BJ (cell line): Measurements from ENCODE around the gene JAM3. TPM values are rescaled to one million over a fixed set of nuclear protein-coding genes. Genes with fewer than 3 reads are reported as not detected.
A peak's percentile ranks its signal among the peaks of the same experiment; 100 is the strongest.

Experiments
- CTCF ChIA-PET: fragments of 350-600 bp; formaldehyde crosslinking; extraction: SDS; loops from one replicate; lab custom pipeline; 2021; ENCODE audit warnings: antibody characterized with exemption, inconsistent platforms; lab: Yijun Ruan, JAX
- POLR2A ChIA-PET: fragments of 300-600 bp; sonication (Branson Sonifier 250); formaldehyde crosslinking; extraction: SDS; loops from one replicate; lab custom pipeline; 2021; ENCODE audit warnings: antibody characterized with exemption; lab: Charles Lee
- DNase-seq: peaks from one replicate; pipeline ENCODE4 v3.0.0-alpha.2; 2011; ENCODE audit warnings: low read depth
- H3K27me3 ChIP-seq: 2 replicates; pipeline ENCODE4 v1.6.0; 2011; ENCODE audit warnings: low read length; ENCODE audit not compliant: control insufficient read depth, insufficient read depth
- H3K36me3 ChIP-seq: 2 replicates; pipeline ENCODE4 v1.5.1; 2011; ENCODE audit warnings: low read length; ENCODE audit not compliant: control insufficient read depth, insufficient read depth
- H3K4me3 ChIP-seq: 2 replicates; pipeline ENCODE4 v1.5.1; 2011; ENCODE audit warnings: low read depth, mild to moderate bottlenecking, control low read depth, low read length
- CTCF ChIP-seq: IDR thresholded peaks from 2 replicates; pipeline ENCODE4 v1.5.1; 2011; ENCODE audit warnings: low read depth, mild to moderate bottlenecking, control low read depth, inconsistent platforms, low read length, moderate library complexity; ENCODE audit not compliant: insufficient read depth
- polyA plus RNA-seq: library from polyadenylated mRNA; depleted of rRNA; stranded (reverse); fragments of >200 nt; gene quantifications from 2 replicates; pipeline ENCODE4 v1.2.3, GENCODE V29; 2011

JAM3 gene
- polyA plus RNA-seq, 1 experiment = 42.3 TPM

- H3K27me3 ChIP-seq = no peaks in the 10 kb centered on the region
- H3K36me3 ChIP-seq = no peaks in the 10 kb centered on the region
- H3K4me3 ChIP-seq = no peak overlapping the region
- ChIA-PET CTCF (interaction anchor here (1.1 to 2.2 kb wide), 3 partner anchors 13 to 93 kb away, joined by 3 to 9 read pairs (median 4); no protein-coding TSS in a partner anchor), POLR2A (interaction anchor here (0.6 kb wide), 1 partner anchor 43 kb away, joined by 3 read pairs; no protein-coding TSS in a partner anchor)
- DNase-seq = peak; percentile 79
- TF ChIP-seq CTCF = no peak
These were observed 57.4 kb downstream of the JAM3 start for GRCh38 chr11:134126217-134126822.

- Histone ChIP-seq H3K36me3 (no peaks in the 10 kb centered on the region), H3K27me3 (no peaks in the 10 kb centered on the region), H3K4me3 (no peak overlapping the region)
- ChIA-PET CTCF (no interaction called here), POLR2A (no interaction called here)
- no peak for TF ChIP-seq CTCF
- no peak for DNase-seq
These were observed 62.9 kb downstream of the JAM3 start for GRCh38 chr11:134131628-134132244.

GRCh38 chr11:134132808-134133207, 63.9 kb downstream of the JAM3 start:
- no peak for DNase-seq
- ChIA-PET CTCF (no interaction called here), POLR2A (no interaction called here)

GRCh38 chr11:134134167-134134566, 65.3 kb downstream of the JAM3 start:
- POLR2A ChIA-PET = interaction anchor here (0.6 kb wide), 1 partner anchor 66 kb away, joined by 3 read pairs; no protein-coding TSS in a partner anchor
- no peaks in the 10 kb centered on the region for H3K27me3 ChIP-seq
- no peak for DNase-seq
- TF ChIP-seq CTCF = no peak
- no peaks in the 10 kb centered on the region for H3K36me3 ChIP-seq
- H3K4me3 ChIP-seq = no peak overlapping the region
- CTCF ChIA-PET = interaction anchor here (0.6 to 3.9 kb wide), 4 partner anchors 9 to 207 kb away, joined by 3 to 28 read pairs (median 4); no protein-coding TSS in a partner anchor

More at GRCh38 chr11:134132808-134133207, 63.9 kb downstream of the JAM3 start:
- Histone ChIP-seq H3K36me3 (no peaks in the 10 kb centered on the region), H3K27me3 (no peaks in the 10 kb centered on the region), H3K4me3 (no peak overlapping the region)
- no peak for TF ChIP-seq CTCF

- ChIA-PET CTCF (interaction anchor here (1.0 to 4.7 kb wide), 11 partner anchors 8 to 210 kb away, joined by 3 to 80 read pairs (median 5); no protein-coding TSS in a partner anchor), POLR2A (no interaction called here)
- Histone ChIP-seq H3K27me3 (no peaks in the 10 kb centered on the region), H3K36me3 (0 out of 2 replicates have a peak, but pooled peaks cover 2% of the 10 kb centered on the region), H3K4me3 (no peak overlapping the region)
- TF ChIP-seq CTCF = no peak
- DNase-seq = no peak
These were observed 69.5 kb downstream of the JAM3 start for GRCh38 chr11:134138376-134138775.
